Activated T-helper 1 cell treated with anti-CD3 and anti-CD28 coated beads, Interleukin-12 subunit alpha, Interleukin-12 subunit beta, Interleukin-2, Interleukin-4 antibody, amounts not matched to agents 30 ng/mL and 10 ng/mL and 1 ng/mL, durations not matched to agents 14 hours and 24 hours and 36 hours (primary cell): ENCODE data around the gene EMC10. TPM values are rescaled to one million over a fixed set of nuclear protein-coding genes. Genes with fewer than 3 reads are reported as not detected.
A peak's percentile ranks its signal among the peaks of the same experiment; 100 is the strongest.

ENCODE experiments used
- DNase-seq: peaks from one replicate; pipeline ENCODE4 v3.0.0; 2021; ENCODE audit warnings: low spot score
- H3K27ac Mint-ChIP-seq: one replicate; pipeline ENCODE4 v1.8.0; 2021; ENCODE audit warnings: mild to moderate bottlenecking, mixed read lengths
- H3K27me3 Mint-ChIP-seq: one replicate; pipeline ENCODE4 v1.8.0; 2022; ENCODE audit warnings: mild to moderate bottlenecking, moderate library complexity, mixed read lengths; ENCODE audit not compliant: insufficient read depth
- H3K36me3 Mint-ChIP-seq: one replicate; pipeline ENCODE4 v1.8.0; 2021; ENCODE audit warnings: low read depth, mixed read lengths
- H3K4me1 Mint-ChIP-seq: one replicate; pipeline ENCODE4 v1.8.0; 2021; ENCODE audit warnings: low read depth, mixed read lengths
- H3K4me3 Mint-ChIP-seq: one replicate; pipeline ENCODE4 v1.8.0; 2021; ENCODE audit warnings: mild to moderate bottlenecking, moderate library complexity, mixed read lengths
- H3K9me3 Mint-ChIP-seq: one replicate; pipeline ENCODE4 v1.8.0; 2021; ENCODE audit warnings: mixed read lengths
- intact Hi-C: fragments of 100-400 bp; cut with micrococcal nuclease; formaldehyde crosslinking; loops from one replicate; pipeline ENCODE4 v1.15.1; 2024
- total RNA-seq: library from RNA; stranded (reverse); gene quantifications from 2 replicates; pipeline ENCODE4 v1.2.3, GENCODE V29; 2022

EMC10 gene
- total RNA-seq, 1 donor from 2014 or later: 95.4 TPM

DNA sequence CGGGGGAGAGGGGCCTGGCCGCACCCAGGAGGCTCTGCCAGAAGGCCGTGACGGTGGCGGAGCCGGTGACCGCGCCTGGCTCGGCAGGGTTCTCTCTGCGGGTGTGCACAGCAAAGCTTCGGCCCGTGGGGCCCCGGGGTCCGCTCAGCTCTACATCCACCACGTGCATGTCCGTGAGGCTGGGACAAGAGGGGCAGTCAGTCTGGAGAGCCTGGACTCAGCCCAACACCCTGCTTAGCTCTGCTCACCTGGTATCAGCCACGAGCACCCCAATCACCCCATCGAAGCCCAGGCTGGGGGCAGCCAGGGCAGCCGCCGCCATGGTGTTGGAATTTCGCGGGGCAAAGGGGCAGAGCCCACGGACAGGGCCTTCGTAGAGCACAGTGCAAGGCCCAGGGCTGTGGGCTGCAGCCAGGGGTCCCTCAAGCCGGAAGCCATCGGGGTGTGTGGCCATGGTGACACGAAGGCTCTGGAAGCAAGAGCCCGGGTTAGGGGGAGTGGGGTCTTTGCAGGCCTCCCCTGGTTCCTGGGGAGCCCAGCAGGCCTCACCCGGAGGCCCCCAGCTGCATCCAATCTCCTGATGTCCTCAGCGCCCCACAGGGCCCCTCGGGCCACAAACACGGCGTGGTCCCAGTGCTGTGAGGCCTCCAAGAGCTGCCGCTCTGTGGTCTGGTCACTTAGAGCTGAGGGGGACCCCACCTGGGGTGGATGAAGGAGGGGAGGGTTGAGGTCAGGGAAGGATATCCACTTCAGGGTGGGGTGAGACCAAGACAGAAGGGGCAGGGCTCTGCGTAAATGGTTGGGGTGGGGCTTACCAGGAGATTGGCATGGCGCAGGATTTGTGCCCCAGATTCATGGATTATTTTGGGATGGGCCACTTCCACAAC is 36.0 kb downstream of the EMC10 start:
- no peaks in the 10 kb centered on the region for H3K9me3 Mint-ChIP-seq

DNA sequence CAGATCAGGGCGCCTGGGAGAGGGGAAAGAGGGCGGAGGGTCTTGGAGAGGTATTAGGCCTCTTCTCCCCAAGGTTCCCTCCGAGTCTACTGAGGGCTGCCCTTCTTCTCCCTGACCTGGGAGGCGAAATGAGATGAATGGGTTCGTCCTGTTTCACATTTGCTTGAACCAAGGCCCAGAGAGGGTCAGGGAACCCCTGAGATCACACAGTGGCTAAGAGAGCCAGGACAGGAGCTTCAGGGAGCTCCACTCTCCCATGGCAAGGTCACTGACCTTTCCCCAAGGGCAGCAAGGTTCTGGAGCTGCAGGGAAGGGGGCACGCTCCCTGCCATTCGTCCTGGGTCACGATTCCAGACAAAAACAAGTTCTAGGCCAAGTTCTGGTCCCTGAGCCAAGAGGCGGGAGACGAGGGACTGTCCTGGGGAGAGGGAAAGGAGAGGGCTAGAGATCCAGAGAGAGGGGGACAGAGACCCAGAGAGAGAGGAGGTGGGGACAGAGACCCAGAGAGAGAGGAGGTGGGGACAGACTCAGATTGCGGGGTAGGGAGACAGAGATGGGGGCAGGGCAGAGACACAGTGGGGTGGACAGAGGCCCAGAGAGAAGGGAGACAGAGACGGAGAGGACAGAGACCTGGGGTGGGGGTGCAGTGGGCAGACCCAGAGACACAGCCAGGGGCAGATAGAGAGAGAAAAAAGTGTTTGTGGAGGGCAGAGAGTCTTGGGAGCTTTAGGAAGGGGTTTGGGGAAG is 36.9 kb downstream of the EMC10 start:
- intact Hi-C loops: no loop called here

More for the DNA sequence above, 36.0 kb downstream of the EMC10 start:
- no peak for DNase-seq
- Mint-ChIP-seq H3K4me1 (peaks cover 18% of the 10 kb centered on the region), H3K27ac (no peak overlapping the region), H3K27me3 (peaks cover 10% of the 10 kb centered on the region), H3K36me3 (peaks cover 8% of the 10 kb centered on the region), H3K4me3 (peak overlapping the region; percentile 17)
- intact Hi-C loops: no loop called here

DNA sequence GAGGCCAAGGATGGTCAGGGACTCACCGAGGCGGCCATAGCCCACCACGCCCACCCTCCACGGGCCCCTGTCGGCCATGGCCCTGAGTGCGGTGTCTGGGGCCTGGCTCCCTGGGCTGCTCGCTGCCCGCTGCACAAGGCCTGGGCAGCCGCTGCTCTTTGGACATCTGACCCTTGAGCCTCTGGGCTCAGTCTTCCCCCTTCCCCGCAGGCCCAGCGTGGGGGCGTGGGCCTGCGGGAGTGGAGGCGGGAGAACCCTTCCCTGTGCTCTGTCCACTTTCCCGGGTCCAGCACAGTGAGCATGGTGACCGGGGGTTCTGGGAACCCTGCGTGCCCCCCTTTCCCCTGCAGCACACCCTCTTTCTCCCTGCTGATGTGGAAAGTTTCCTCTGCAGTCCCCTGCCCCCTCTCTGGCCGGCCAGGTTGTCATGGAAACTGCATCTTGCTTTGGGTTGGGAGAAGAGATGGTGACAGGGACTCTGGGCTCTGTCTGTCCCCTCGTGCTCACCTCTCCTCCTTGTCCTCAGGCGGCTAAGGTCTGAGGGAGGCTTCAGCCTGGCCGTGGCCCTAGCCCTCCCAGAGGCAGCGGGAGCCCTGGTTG is 37.5 kb downstream of the EMC10 start, which contains the start of gene ASPDH:
ASPDH (minus strand) TSS at position 168 of the 600 bp plus-strand sequence; CDS start at position 78, 90 bp downstream.
- DNase-seq: no peak
- Mint-ChIP-seq H3K27me3 (peaks cover 10% of the 10 kb centered on the region), H3K4me3 (peak within 1 kb of the TSS; percentile 17), H3K36me3 (peaks cover 5% of the 10 kb centered on the region), H3K9me3 (no peaks in the 10 kb centered on the region), H3K27ac (peak within 1 kb of the TSS; percentile 19), H3K4me1 (peaks cover 14% of the 10 kb centered on the region)
- intact Hi-C loops: no loop called here

More for the DNA sequence above, 36.9 kb downstream of the EMC10 start:
- Mint-ChIP-seq H3K36me3 (peaks cover 7% of the 10 kb centered on the region), H3K9me3 (no peaks in the 10 kb centered on the region), H3K27me3 (peaks cover 10% of the 10 kb centered on the region), H3K27ac (peak overlapping the region; percentile 19), H3K4me1 (peaks cover 18% of the 10 kb centered on the region), H3K4me3 (peak overlapping the region; percentile 17)
- DNase-seq: no peak

DNA sequence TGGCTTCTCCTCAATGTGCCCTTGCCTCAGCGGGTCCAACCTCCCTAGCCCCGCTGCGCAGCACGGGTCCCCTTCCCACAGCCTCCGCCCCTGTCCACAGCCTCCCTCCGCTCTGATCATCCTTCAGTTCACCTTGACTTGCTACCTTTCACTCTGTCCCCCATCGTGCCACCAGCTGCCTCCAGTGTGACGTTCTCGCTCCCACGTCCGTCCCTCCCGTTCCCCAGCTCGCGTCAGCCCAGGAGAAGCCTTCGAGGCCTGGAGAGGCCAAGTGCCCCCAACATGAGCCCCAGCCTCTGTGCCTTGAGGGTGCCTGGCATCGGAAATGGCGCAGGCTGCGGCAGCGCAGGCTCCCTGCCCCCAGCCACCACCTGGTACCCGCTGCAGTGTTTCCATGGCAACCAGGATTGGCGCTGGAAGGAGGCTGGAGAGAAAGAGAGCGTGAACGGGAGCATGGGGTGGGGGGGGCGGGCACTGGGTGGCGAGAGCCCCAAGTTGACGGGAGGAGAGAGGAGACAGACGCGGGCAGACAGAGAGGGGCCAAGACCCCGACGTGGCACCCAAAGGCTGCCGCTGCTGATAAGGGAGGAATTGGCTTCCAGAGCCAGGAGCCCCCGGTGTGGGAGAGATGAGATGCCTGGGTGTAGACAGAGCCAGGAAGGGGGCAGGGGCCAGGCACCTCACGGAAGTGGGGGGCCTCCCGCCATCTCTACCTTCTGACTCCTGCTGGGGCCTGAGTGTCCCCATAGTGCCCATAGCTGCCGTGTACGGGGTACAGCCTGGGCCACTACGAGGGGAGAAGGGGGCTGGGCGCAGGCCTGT is 38.2 kb downstream of the EMC10 start:
- Mint-ChIP-seq H3K36me3 (peaks cover 4% of the 10 kb centered on the region), H3K27me3 (peaks cover 10% of the 10 kb centered on the region), H3K4me1 (peaks cover 13% of the 10 kb centered on the region), H3K27ac (no peak overlapping the region), H3K4me3 (no peak overlapping the region), H3K9me3 (no peaks in the 10 kb centered on the region)
- intact Hi-C loops: no loop called here
- no peak for DNase-seq

DNA sequence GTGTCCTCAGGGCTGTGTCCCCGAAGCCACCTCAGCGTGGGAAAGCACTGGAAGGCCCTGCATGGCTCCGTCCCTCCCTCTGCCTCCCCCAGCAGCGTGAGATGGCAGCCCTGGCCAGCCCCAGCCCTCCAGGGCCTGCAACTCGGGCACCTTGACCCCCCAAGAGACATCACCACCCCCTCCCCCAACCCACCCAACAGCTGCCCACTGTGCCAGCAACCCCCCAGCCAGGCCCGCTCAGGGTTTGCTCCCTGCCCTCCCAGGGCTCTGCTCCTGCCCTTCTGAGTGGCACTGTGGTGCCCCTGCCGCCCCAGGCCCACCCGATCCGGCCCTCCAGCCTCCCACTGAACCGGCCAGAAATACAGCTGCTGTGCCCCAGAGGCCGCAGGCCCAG is 38.9 kb downstream of the EMC10 start:
- H3K27ac Mint-ChIP-seq: no peak overlapping the region
- H3K27me3 Mint-ChIP-seq: peaks cover 10% of the 10 kb centered on the region
- peaks cover 4% of the 10 kb centered on the region for H3K36me3 Mint-ChIP-seq
- no peak overlapping the region for H3K4me3 Mint-ChIP-seq
- no peaks in the 10 kb centered on the region for H3K9me3 Mint-ChIP-seq
- H3K4me1 Mint-ChIP-seq: peaks cover 13% of the 10 kb centered on the region
- intact Hi-C loops: no loop called here
- DNase-seq: no peak

DNA sequence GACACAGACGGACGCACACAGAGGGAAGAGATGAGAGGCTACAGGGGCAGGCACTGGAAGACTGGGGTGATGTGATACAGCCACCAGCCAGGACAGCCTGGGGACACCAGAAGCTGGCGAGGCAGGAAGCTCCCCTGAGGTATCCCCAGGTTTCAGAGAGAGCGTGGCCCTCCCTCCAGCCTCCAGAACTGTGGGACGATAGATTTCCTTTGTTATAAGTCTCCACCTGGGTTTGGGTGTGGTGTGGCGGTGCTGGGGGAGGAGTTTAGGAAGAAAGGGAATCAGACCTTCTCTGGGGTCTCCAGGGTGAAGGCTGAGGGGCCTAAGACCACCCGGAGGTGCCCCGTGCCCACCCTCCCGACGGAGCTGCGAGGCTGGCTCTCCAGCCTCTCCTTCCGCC is 40.1 kb downstream of the EMC10 start:
- Mint-ChIP-seq H3K4me1 (peaks cover 4% of the 10 kb centered on the region), H3K27me3 (peaks cover 10% of the 10 kb centered on the region), H3K9me3 (no peaks in the 10 kb centered on the region)

DNA sequence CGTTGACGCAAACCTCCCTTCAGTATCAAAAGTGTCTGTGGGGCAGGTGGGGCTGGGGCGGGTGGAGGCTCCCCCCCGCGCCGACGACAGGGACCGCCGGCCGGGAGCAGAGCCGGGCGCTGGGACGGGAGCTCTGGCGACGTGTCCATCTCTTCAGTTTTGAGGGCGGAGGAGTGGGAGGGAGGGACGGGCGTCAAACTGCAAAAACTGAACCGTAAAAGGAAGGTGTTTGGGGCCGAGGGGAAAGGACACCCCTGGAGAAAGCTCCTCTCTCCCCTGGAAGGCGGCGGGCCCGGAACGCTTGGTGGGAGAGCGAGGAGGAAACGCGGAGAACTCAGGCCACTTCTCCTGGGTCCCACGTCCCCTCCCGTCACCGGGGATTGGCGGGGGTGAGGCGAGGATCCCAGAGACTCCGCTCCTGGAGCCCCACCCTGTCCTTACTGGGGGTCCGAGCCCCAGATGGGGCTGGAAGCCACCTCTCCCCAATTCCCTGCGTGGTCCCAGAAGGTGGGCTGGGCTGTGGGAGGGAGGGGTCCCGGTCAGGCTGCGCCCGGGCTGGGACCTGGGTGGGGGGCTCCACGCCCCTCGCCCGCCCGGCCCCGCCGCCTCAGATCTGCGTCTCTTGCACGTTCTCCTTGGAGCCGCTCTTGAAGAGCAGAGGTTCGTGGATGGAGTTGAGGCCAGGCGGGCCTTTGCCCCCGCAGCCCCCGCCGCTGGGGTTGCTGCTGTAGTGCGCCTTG is 40.8 kb downstream of the EMC10 start:
- intact Hi-C loops: no loop called here
- DNase-seq: no peak
- Mint-ChIP-seq H3K27me3 (peaks cover 10% of the 10 kb centered on the region), H3K4me3 (no peak overlapping the region), H3K27ac (no peak overlapping the region), H3K4me1 (no peaks in the 10 kb centered on the region), H3K9me3 (no peaks in the 10 kb centered on the region), H3K36me3 (no peaks in the 10 kb centered on the region)

More for the DNA sequence above, 40.1 kb downstream of the EMC10 start:
- H3K4me3 Mint-ChIP-seq: no peak overlapping the region
- no peak overlapping the region for H3K27ac Mint-ChIP-seq
- intact Hi-C loops: no loop called here
- H3K36me3 Mint-ChIP-seq: no peaks in the 10 kb centered on the region
- DNase-seq: no peak

DNA sequence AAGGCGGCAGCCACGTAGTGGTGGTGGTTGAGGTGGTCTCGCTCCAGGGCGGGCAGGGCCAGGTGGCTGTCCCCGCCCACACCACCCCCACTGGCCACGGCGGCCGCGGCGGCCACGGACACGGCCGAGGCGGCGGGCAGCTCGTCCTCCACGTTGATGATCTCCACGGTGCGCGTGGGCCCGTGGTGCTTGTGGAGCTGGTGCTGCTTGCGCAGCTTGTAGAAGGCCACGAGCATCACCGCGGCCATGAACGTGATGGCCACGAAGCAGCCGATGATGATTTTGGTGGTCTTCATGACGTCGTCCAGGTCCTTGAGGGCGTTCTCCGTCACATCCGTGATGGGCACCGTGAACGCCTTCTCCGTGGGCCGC is 41.4 kb downstream of the EMC10 start:
- no peak overlapping the region for H3K4me3 Mint-ChIP-seq
- no peak overlapping the region for H3K27ac Mint-ChIP-seq
- intact Hi-C loops: no loop called here
- H3K9me3 Mint-ChIP-seq: no peaks in the 10 kb centered on the region
- no peak for DNase-seq
- H3K27me3 Mint-ChIP-seq: peaks cover 10% of the 10 kb centered on the region
- H3K36me3 Mint-ChIP-seq: no peaks in the 10 kb centered on the region
- H3K4me1 Mint-ChIP-seq: no peaks in the 10 kb centered on the region

DNA sequence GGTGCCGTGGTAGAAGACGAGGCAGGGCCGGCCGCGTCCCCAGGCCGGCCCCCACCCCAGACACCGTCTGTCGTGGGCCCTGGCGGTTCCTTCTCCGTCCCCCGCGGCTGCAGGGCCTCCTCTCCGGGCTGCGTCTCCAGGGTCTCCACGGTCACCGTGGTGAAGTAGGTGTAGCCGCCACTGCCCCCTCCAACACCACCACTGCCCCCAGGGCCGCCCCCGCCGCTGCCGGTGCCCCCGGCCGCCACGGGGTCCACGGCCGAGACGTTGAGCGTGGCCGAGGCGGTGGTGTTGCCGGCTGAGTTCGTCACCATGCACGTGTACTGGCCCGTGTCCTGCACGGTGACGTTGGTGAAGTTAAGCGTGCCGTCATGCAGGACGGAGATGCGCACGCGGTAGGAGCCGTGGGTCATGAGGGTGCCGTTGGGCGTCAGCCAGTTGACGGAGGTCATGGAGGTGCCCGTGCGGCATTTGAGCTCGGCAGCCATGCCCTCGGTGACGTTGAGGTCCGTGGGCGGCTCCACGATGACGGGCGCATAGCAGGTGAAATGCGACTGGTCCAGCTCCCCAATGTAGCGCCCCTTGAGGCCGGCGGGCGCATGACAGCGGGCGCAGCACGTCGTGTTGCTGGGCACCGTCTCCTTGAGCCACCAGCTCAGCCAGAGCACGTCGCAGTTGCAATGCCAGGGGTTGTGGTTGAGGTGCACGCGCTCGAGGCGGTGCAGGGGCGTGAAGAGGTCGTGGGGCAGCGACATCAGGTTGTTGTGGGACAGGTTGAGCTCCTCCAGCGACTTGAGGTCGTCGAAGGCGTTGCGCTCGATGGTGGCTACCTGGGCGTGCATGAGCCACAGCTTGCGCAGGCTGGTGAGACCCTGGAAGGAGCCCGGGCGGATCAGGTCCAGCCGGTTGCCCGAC is 42.0 kb downstream of the EMC10 start:
- intact Hi-C loops: no loop called here
- Mint-ChIP-seq H3K9me3 (no peaks in the 10 kb centered on the region), H3K4me1 (no peaks in the 10 kb centered on the region), H3K4me3 (no peak overlapping the region), H3K27me3 (peaks cover 8% of the 10 kb centered on the region), H3K27ac (no peak overlapping the region), H3K36me3 (no peaks in the 10 kb centered on the region)
- DNase-seq: no peak

DNA sequence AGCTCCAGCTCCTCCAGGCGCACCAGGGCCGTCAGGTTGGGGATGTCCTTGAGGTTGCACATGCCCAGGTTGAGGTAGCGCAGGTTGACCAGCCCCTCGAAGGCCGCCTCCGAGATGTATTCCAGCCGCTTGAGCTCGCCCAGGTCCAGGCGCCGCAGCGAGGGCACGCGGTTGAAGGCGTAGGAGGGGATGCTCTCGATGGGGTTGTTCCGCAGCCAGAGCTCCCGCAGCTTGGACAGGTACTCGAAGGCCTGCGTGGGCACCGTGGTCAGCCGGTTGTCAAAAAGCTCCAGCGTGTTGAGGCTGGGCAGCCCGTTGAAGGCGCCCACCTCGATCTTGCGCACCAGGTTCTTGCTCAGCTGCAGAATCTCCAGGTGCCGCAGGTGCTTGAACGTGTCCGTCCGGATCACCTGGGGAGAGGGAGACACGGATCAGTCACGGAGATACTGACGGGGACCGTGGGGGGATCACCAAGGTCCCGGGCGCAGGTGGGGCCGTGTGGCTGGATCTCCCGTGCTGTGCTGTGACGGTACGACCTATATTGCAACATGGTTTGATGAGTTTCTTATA is 42.8 kb downstream of the EMC10 start:
- intact Hi-C loops: no loop called here
- H3K4me3 Mint-ChIP-seq: no peak overlapping the region
- H3K27me3 Mint-ChIP-seq: peaks cover 7% of the 10 kb centered on the region
- H3K36me3 Mint-ChIP-seq: no peaks in the 10 kb centered on the region
- H3K4me1 Mint-ChIP-seq: no peaks in the 10 kb centered on the region
- no peak overlapping the region for H3K27ac Mint-ChIP-seq
- H3K9me3 Mint-ChIP-seq: no peaks in the 10 kb centered on the region
- no peak for DNase-seq
